T-helper 2 cell treated with Interferon-gamma antibody and Interleukin-4, amounts not matched to agents 5 μg/mL and 100 μg/mL, for 36 hours (primary cell): ENCODE data around the gene EPHA1.

ENCODE experiments used
- DNase-seq: peaks from one replicate; pipeline ENCODE4 v3.0.0; 2021; ENCODE audit warnings: low spot score
- H3K27ac Mint-ChIP-seq: one replicate; pipeline ENCODE4 v1.8.0; 2021; ENCODE audit warnings: mild to moderate bottlenecking, mixed read lengths
- H3K27me3 Mint-ChIP-seq: one replicate; pipeline ENCODE4 v1.8.0; 2021; ENCODE audit warnings: low read depth, mixed read lengths
- H3K36me3 Mint-ChIP-seq: one replicate; pipeline ENCODE4 v1.8.0; 2021; ENCODE audit warnings: low read depth, mixed read lengths
- H3K4me1 Mint-ChIP-seq: one replicate; pipeline ENCODE4 v1.8.0; 2021; ENCODE audit warnings: low read depth, mixed read lengths
- H3K4me3 Mint-ChIP-seq: one replicate; pipeline ENCODE4 v1.8.0; 2022; ENCODE audit warnings: mild to moderate bottlenecking, moderate library complexity, mixed read lengths
- H3K9me3 Mint-ChIP-seq: one replicate; pipeline ENCODE4 v1.8.0; 2021; ENCODE audit warnings: mixed read lengths

Gene EPHA1

DNA sequence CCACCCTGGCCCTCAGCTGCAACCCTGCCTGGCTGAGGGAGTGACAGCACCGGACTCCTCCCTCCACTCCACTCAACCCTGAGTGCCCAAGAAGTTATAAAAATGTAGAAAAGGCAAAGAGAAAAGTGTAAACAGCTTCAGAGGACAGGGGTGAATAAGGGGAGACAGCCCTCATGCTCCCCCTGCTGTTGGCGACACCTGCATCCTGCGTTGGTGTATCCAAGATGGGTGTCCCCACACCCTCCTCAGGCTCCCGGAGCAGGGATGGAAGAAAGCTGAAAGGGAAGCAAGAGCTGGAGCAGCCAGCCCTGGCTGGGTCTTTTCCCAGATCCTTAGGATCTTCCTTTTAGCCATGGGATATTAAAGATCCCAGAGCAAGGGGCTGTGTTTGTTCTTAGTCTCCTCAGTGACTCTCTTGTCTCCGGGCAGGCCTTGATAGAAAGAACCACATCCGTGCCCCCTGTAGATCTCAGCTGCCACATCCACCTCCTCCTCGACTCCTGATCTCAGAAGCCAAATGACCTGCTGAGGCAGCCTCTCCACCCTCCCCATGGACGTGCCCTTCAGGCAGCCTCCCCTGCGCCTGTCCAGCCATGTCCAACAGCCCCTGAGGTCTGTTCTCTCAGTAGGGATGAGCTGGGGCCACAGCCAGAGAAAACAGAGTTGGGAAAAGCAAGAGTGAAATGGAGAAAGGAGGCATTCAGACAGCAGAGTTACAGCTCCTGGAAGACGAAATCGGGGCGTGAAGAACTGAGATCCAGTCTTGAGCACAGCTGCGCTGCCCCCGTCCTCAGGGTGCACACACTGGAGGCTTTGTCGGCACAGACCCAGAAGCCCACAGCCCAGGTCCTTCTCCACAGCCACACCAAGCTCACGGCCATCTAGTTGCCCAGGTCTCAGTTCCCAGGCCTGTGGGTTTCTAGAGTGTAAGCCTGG is 52.9 kb downstream of the EPHA1 start:
- H3K4me1 Mint-ChIP-seq: peaks cover 3% of the 10 kb centered on the region
- H3K9me3 Mint-ChIP-seq: no peaks in the 10 kb centered on the region
- peaks cover 25% of the 10 kb centered on the region for H3K27me3 Mint-ChIP-seq
- no peaks in the 10 kb centered on the region for H3K36me3 Mint-ChIP-seq
- H3K27ac Mint-ChIP-seq: no peak overlapping the region
- no peak overlapping the region for H3K4me3 Mint-ChIP-seq
- no peak for DNase-seq

DNA sequence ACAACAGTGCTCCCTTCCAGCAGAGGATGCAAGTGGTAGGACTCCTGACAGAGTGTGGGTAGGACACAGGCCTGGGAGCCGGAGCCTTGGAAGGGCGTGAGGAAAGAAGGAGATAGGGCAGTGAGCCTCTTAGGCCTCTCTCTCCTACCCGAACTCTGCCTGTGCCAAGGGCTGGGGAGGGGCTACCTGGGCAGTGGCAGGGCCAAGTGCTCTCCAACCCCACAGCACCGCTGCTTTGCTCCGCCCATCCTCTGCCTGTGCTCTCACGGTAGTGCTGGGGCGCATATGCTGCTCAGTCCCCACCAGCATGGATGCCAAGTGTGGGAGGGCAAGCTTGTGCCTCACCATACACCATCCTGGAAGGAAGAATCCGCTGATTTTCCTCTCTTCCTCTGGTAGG is 53.7 kb downstream of the EPHA1 start:
- Mint-ChIP-seq H3K4me3 (no peak overlapping the region), H3K27ac (no peak overlapping the region), H3K4me1 (peaks cover 1% of the 10 kb centered on the region), H3K36me3 (no peaks in the 10 kb centered on the region), H3K27me3 (peaks cover 17% of the 10 kb centered on the region), H3K9me3 (no peaks in the 10 kb centered on the region)
- no peak for DNase-seq

DNA sequence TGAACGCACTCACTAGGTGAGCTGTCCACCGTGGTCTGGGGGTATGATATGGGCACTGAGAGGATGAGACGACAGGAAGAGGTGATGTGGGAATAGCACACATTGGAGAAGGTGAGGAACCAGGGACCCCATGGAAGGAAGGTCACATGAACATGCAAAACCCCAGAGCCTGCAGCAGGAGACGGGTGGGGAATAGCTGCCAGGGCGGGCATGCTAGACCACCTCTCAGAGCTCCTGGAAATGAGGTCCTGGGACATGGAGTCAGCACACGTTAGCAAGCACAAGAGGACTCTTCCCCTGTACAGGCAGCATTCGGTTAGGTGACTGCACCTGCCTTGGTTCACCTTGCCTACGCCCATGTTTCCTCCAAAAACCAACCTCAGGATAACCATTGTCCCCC is 54.3 kb downstream of the EPHA1 start:
- peaks cover 1% of the 10 kb centered on the region for H3K4me1 Mint-ChIP-seq
- H3K27me3 Mint-ChIP-seq: peaks cover 16% of the 10 kb centered on the region
- no peak overlapping the region for H3K27ac Mint-ChIP-seq
- no peaks in the 10 kb centered on the region for H3K36me3 Mint-ChIP-seq
- no peaks in the 10 kb centered on the region for H3K9me3 Mint-ChIP-seq
- no peak overlapping the region for H3K4me3 Mint-ChIP-seq
- DNase-seq: no peak

DNA sequence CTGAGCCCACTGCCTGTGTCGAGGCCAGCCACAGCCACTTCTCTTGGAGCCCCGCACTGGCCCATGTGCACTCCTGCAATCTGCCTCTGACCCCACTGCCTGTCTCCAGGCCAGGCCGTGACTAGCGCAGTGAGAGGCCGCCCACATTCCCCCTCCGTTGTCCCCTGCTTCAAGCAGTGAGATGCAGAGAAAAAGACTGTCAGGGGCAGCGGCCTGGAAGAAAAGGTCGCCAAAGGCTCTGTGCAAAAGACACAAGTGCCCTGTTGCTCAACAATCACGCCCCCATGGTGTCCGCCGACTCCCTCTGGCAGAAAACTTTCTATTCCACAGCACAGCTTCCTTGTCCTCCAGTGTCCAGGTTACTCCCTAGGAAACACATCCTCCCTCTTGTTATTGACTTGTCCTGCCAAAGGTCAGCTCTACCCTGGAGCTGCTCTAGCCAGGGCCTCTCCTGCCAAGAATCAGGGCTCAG is 56.1 kb downstream of the EPHA1 start:
- H3K36me3 Mint-ChIP-seq: no peaks in the 10 kb centered on the region
- no peak overlapping the region for H3K27ac Mint-ChIP-seq
- peaks cover 29% of the 10 kb centered on the region for H3K27me3 Mint-ChIP-seq
- DNase-seq: no peak
- H3K4me1 Mint-ChIP-seq: peaks cover 1% of the 10 kb centered on the region
- H3K4me3 Mint-ChIP-seq: no peak overlapping the region
- no peaks in the 10 kb centered on the region for H3K9me3 Mint-ChIP-seq

DNA sequence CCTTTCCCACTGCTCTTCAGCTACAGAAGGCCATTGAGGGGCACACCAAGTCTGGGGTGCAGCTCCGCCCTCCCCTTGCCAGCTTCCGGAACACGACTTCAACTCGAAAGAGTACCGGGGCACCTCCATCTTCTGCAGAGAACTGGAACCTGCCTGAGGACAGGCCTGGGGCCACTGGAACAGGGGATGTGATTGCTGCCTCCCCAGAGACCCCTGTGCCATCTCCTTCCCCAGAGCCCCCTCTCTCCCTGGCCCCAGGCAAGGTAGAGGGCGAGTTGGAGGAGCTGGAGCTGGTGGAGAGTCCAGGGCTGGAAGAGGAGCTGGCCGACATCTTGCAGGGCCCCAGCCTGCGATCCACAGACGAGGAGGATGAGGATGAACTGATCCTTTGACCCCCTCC is 57.1 kb downstream of the EPHA1 start:
- H3K4me1 Mint-ChIP-seq: peaks cover 3% of the 10 kb centered on the region
- H3K4me3 Mint-ChIP-seq: no peak overlapping the region
- H3K27ac Mint-ChIP-seq: no peak overlapping the region
- no peaks in the 10 kb centered on the region for H3K9me3 Mint-ChIP-seq
- DNase-seq: no peak
- H3K36me3 Mint-ChIP-seq: no peaks in the 10 kb centered on the region
- H3K27me3 Mint-ChIP-seq: peaks cover 32% of the 10 kb centered on the region

DNA sequence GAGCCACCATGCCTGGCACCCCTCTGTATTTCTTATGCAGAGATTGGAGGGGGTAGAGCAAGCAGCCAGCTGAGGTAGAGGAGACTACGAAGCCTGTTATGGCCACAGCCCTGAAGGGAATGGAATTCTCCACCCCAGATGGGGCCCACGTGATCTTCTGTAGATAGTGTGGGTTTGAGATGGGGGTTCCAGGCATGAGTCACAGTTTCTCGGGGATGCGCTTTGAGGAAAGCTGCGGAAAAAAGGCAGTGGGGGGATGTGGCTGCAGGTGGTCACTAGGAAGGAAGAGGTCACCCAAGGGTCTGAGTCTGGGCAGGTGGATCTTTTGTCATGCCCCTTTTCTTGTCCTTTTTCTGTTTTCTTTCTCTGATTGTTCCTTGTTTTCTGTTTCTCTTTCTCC is 57.6 kb downstream of the EPHA1 start:
- Mint-ChIP-seq H3K9me3 (no peaks in the 10 kb centered on the region), H3K4me3 (no peak overlapping the region), H3K4me1 (peaks cover 3% of the 10 kb centered on the region), H3K36me3 (no peaks in the 10 kb centered on the region), H3K27me3 (peaks cover 36% of the 10 kb centered on the region), H3K27ac (no peak overlapping the region)
- DNase-seq: no peak

DNA sequence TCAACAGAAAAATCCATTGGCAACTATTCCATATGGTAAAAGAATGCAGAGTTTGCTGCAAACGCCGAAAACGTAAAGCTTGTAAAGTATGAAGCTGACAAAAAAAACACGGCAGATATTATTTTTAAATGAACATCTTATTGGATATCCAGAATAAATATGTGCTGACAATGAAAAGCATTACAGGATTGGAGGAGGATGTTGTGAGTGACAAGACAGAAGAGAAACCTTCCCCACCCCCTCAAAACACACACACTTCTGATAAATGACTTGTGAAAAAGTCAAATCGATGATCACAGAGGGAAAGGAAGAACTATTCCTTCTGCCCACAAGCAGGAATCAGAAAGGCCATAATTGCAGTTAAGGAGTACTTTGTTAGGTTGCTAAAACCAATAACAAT is 60.7 kb downstream of the EPHA1 start:
- Mint-ChIP-seq H3K36me3 (no peaks in the 10 kb centered on the region), H3K4me1 (peaks cover 10% of the 10 kb centered on the region), H3K4me3 (no peak overlapping the region)

DNA sequence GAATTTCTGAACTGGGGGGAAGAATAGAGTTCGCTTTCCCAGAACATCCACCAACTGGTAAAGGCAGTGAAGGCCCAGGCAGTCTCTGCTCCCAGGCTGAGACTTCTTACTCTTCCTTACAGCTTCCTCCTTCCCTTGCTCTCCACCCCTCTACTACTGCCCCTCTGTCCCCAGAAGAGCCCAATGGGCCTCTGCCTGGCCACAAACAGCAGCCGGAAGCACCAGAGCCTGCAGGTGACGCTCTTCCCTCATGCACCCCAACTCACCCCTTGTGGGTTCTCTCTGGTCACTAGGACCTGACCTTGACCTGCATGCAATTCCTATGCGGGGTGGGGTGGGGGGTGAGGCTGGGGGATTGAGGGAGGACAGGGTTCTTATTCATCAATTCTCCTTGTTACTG is 62.6 kb downstream of the EPHA1 start:
- no peak for DNase-seq
- no peaks in the 10 kb centered on the region for H3K9me3 Mint-ChIP-seq
- H3K4me1 Mint-ChIP-seq: peaks cover 10% of the 10 kb centered on the region
- H3K4me3 Mint-ChIP-seq: no peak overlapping the region
- H3K27ac Mint-ChIP-seq: no peak overlapping the region
- no peaks in the 10 kb centered on the region for H3K36me3 Mint-ChIP-seq
- H3K27me3 Mint-ChIP-seq: peaks cover 31% of the 10 kb centered on the region

More for the DNA sequence above, 60.7 kb downstream of the EPHA1 start:
- Mint-ChIP-seq H3K9me3 (no peaks in the 10 kb centered on the region), H3K27me3 (peaks cover 36% of the 10 kb centered on the region), H3K27ac (no peak overlapping the region)
- DNase-seq: no peak

DNA sequence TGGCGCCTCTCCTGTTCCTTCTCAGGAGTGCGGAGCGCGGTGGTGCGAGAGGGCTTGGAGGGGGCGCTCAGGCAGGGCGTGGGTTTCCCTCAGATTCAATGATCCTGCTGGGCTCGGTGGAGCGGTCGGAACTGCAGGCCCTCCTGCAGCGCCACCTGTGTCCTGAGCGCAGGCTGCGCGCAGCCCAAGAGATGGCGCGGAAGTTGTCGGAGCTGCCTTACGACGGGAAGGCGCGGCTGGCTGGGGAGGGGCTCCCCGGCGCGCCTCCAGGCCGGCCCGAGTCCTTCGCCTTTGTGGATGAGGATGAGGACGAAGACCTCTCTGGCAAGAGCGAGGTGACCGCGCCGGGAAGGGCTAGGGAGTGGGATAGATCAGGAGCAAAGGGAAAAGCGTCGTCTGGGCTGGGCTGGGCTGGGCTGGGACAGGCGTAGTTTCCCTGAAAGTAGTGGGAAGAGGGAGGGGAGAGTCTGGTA is 63.2 kb downstream of the EPHA1 start:
- Mint-ChIP-seq H3K36me3 (no peaks in the 10 kb centered on the region), H3K9me3 (no peaks in the 10 kb centered on the region), H3K4me3 (peak overlapping the region; percentile 73), H3K4me1 (peaks cover 10% of the 10 kb centered on the region), H3K27me3 (peaks cover 31% of the 10 kb centered on the region), H3K27ac (no peak overlapping the region)
- DNase-seq: peak; percentile 59

DNA sequence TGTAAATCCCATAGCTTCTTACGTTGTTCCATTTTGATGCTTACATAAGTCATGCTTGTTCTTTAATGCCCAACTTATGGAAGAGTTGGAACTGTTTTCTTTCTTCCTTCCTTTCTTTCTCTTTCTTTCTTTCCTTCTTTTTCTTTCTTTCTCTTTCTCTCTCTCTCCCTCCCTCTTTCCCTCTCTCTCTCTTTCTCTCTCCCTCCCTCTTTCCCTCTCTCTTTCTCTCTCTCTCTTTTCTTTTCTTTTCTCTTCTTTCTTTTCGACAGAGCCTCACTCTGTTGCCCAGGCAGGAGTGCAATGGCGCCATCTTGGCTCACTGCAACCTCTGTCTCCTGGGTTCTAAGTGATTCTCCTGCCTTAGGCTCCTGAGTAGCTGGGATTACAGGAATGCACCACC is 65.1 kb downstream of the EPHA1 start:
- H3K27me3 Mint-ChIP-seq: peaks cover 34% of the 10 kb centered on the region
- H3K4me3 Mint-ChIP-seq: no peak overlapping the region
- no peak overlapping the region for H3K27ac Mint-ChIP-seq

DNA sequence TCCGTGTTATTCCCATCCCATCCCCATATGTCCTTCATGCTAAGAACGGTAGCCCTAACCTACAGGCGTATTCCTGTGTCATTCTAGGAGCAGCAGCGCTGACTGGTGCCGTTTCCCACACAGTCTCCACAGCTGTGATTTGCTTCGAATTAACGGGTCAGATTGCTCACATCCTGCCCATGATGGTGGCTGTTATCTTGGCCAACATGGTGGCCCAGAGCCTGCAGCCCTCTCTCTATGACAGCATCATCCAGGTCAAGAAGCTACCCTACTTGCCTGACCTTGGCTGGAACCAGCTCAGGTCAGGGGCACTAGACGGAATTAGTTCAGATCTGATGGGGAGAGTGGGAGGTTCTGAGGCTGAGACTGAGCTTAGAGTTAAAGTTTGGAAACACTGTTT is 66.8 kb downstream of the EPHA1 start:
- Mint-ChIP-seq H3K9me3 (no peaks in the 10 kb centered on the region), H3K4me3 (no peak overlapping the region), H3K27me3 (peaks cover 32% of the 10 kb centered on the region), H3K27ac (no peak overlapping the region), H3K36me3 (no peaks in the 10 kb centered on the region), H3K4me1 (peaks cover 9% of the 10 kb centered on the region)
- DNase-seq: no peak

More for the DNA sequence above, 65.1 kb downstream of the EPHA1 start:
- DNase-seq: no peak
- Mint-ChIP-seq H3K9me3 (no peaks in the 10 kb centered on the region), H3K36me3 (no peaks in the 10 kb centered on the region), H3K4me1 (peaks cover 10% of the 10 kb centered on the region)
